ENCODE measurements around the gene PROX1.
"Not testable (repeated sequence)": the region's sequence is repeated elsewhere in the genome, so short reads cannot be mapped to it uniquely, and the experiment has no call there.

The PROX1 gene

GRCh38 chr1:214068979-214069378, 81.2 kb downstream of the PROX1 start:
- DNase-seq (ENCODE audit: low spot score), result no peak

GRCh38 chr1:214071469-214071868, 83.7 kb downstream of the PROX1 start:
- no peak for DNase-seq (ENCODE audit: low spot score)

- no peak for DNase-seq (ENCODE audit: low spot score)
Observed at GRCh38 chr1:214072426-214073157, 84.8 kb downstream of the PROX1 start.

GRCh38 chr1:214074477-214074876, 86.7 kb downstream of the PROX1 start:
- no peak for DNase-seq (ENCODE audit: low spot score)

- no peak for DNase-seq (ENCODE audit: low spot score)
Observed at GRCh38 chr1:214075305-214075998, 87.7 kb downstream of the PROX1 start.

GRCh38 chr1:214075999-214076707, 88.4 kb downstream of the PROX1 start:
- DNase-seq (ENCODE audit: low spot score), result peak; percentile 45

- DNase-seq (ENCODE audit: low spot score), result no peak
Observed at GRCh38 chr1:214076708-214077065, 88.9 kb downstream of the PROX1 start.

- DNase-seq (ENCODE audit: low spot score), result no peak
Observed at GRCh38 chr1:214078950-214079349, 91.2 kb downstream of the PROX1 start.

GRCh38 chr1:214085325-214085724, 97.6 kb downstream of the PROX1 start:
- DNase-seq (ENCODE audit: low spot score), result no peak

- DNase-seq (ENCODE audit: low spot score), result no peak
Observed at GRCh38 chr1:214086945-214087344, 99.2 kb downstream of the PROX1 start.

GRCh38 chr1:214089003-214089402, 101.2 kb downstream of the PROX1 start:
- not testable (repeated sequence) for DNase-seq (ENCODE audit: low spot score)

Measured in putamen (tissue), 1 donor.